GM15510 (cell line): ENCODE measurements around the gene FAM24B.

ENCODE experiments used
- POLR2A ChIP-seq: IDR thresholded peaks from 3 replicates; pipeline ENCODE4 v1.6.1; 2011; ENCODE audit warnings: borderline replicate concordance; ENCODE audit not compliant: insufficient read length; ENCODE audit errors: extremely low read depth

FAM24B gene

GRCh38 chr10:122879339-122880273 lies at the start of gene FAM24B:
Gene FAM24B (minus strand): TSS chr10:122879581. CDS start chr10:122850515, 29,066 bp downstream.
- TF ChIP-seq POLR2A, result peak; percentile 63

GRCh38 chr10:122915700-122916099 lies 36.3 kb upstream of the FAM24B start:
- no peak for TF ChIP-seq POLR2A

- no peak for TF ChIP-seq POLR2A
Measured at GRCh38 chr10:122911889-122912484, 32.6 kb upstream of the FAM24B start.

GRCh38 chr10:122910310-122910709 lies 30.9 kb upstream of the FAM24B start, which contains the start of gene FAM24A:
Gene FAM24A (plus strand): TSS chr10:122910610. CDS start chr10:122911635, 1,025 bp downstream.
- no peak for TF ChIP-seq POLR2A

GRCh38 chr10:122894261-122894944 lies 15.0 kb upstream of the FAM24B start:
- no peak for TF ChIP-seq POLR2A

- TF ChIP-seq POLR2A, result no peak
Measured at GRCh38 chr10:122884166-122884565, 4.8 kb upstream of the FAM24B start.

- TF ChIP-seq POLR2A, result no peak
Measured at GRCh38 chr10:122882766-122883165, 3.4 kb upstream of the FAM24B start.

GRCh38 chr10:122878799-122879338 lies 512 bp downstream of the FAM24B start:
- TF ChIP-seq POLR2A, result no peak

GRCh38 chr10:122877264-122877663 lies 2.1 kb downstream of the FAM24B start:
- TF ChIP-seq POLR2A, result no peak

GRCh38 chr10:122876467-122876855 lies 2.9 kb downstream of the FAM24B start:
- TF ChIP-seq POLR2A, result no peak

- TF ChIP-seq POLR2A, result no peak
Measured at GRCh38 chr10:122875843-122876466, 3.4 kb downstream of the FAM24B start.

- no peak for TF ChIP-seq POLR2A
Measured at GRCh38 chr10:122864901-122865300, 14.5 kb downstream of the FAM24B start.

- no peak for TF ChIP-seq POLR2A
Measured at GRCh38 chr10:122864194-122864592, 15.2 kb downstream of the FAM24B start.
